BJ (cell line): ENCODE results near the gene PEBP1. TPM values are rescaled to one million over a fixed set of nuclear protein-coding genes. Genes with fewer than 3 reads are reported as not detected.
"Not testable (repeated sequence)": the region's sequence is repeated elsewhere in the genome, so short reads cannot be mapped to it uniquely, and the experiment has no call there.

Source experiments
- CTCF ChIA-PET: fragments of 350-600 bp; formaldehyde crosslinking; extraction: SDS; loops from one replicate; lab custom pipeline; 2021; ENCODE audit warnings: antibody characterized with exemption, inconsistent platforms; lab: Yijun Ruan, JAX
- POLR2A ChIA-PET: fragments of 300-600 bp; sonication (Branson Sonifier 250); formaldehyde crosslinking; extraction: SDS; loops from one replicate; lab custom pipeline; 2021; ENCODE audit warnings: antibody characterized with exemption; lab: Charles Lee
- DNase-seq: peaks from one replicate; pipeline ENCODE4 v3.0.0-alpha.2; 2011; ENCODE audit warnings: low read depth
- H3K27me3 ChIP-seq: 2 replicates; pipeline ENCODE4 v1.6.0; 2011; ENCODE audit warnings: low read length; ENCODE audit not compliant: control insufficient read depth, insufficient read depth
- H3K36me3 ChIP-seq: 2 replicates; pipeline ENCODE4 v1.5.1; 2011; ENCODE audit warnings: low read length; ENCODE audit not compliant: control insufficient read depth, insufficient read depth
- H3K4me3 ChIP-seq: 2 replicates; pipeline ENCODE4 v1.5.1; 2011; ENCODE audit warnings: low read depth, mild to moderate bottlenecking, control low read depth, low read length
- CTCF ChIP-seq: IDR thresholded peaks from 2 replicates; pipeline ENCODE4 v1.5.1; 2011; ENCODE audit warnings: low read depth, mild to moderate bottlenecking, control low read depth, inconsistent platforms, low read length, moderate library complexity; ENCODE audit not compliant: insufficient read depth
- polyA plus RNA-seq: library from polyadenylated mRNA; depleted of rRNA; stranded (reverse); fragments of >200 nt; gene quantifications from 2 replicates; pipeline ENCODE4 v1.2.3, GENCODE V29; 2011

Gene PEBP1
- polyA plus RNA-seq, 1 experiment: 201 TPM

- no peak for DNase-seq
- CTCF ChIA-PET: interaction anchor here (1.3 to 3.1 kb wide), 4 partner anchors 13 to 254 kb away, joined by 3 to 18 read pairs (median 11); partner anchors contain the start of genes PEBP1 and SUDS3
- no peaks in the 10 kb centered on the region for H3K27me3 ChIP-seq
- H3K36me3 ChIP-seq: no peaks in the 10 kb centered on the region
- H3K4me3 ChIP-seq: no peak overlapping the region
- no peak for TF ChIP-seq CTCF
- POLR2A ChIA-PET: no interaction called here
Measured at GRCh38 chr12:118122264-118122663, 13.7 kb upstream of the PEBP1 start.

DNA sequence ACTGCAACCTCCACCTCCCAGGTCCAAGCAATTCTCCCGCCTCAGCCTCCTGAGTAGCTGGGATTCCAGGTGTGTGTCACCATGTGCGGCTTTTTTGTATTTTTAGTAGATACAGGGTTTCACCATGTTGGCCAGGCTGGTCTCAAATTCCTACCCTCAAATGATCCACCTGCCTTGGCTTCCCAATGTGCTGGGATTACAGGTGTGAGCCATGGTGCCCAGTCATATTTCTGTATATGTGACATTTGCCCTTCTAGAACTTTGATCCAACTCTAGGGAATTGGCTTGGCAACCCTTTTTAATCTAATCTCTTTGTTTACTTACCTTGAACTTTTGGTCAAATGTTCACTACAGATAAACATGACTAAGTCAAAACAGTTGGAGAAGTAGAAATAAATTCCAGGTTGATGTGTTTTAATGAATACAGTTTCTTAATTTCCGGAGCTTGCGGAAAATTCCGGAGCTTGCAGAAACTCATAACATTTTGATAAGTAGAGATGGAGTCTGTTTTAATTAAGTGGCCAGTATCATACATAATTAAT is 11.5 kb upstream of the PEBP1 start:
- DNase-seq: no peak
- CTCF ChIA-PET: no interaction called here
- Histone ChIP-seq H3K4me3 (no peak overlapping the region), H3K36me3 (no peaks in the 10 kb centered on the region), H3K27me3 (no peaks in the 10 kb centered on the region)
- POLR2A ChIA-PET: no interaction called here
- TF ChIP-seq CTCF: no peak

GRCh38 chr12:118125743-118126118 is 10.2 kb upstream of the PEBP1 start:
- Histone ChIP-seq H3K27me3 (no peaks in the 10 kb centered on the region), H3K4me3 (no peak overlapping the region), H3K36me3 (no peaks in the 10 kb centered on the region)
- POLR2A ChIA-PET: no interaction called here
- no peak for TF ChIP-seq CTCF
- CTCF ChIA-PET: no interaction called here
- no peak for DNase-seq

DNA sequence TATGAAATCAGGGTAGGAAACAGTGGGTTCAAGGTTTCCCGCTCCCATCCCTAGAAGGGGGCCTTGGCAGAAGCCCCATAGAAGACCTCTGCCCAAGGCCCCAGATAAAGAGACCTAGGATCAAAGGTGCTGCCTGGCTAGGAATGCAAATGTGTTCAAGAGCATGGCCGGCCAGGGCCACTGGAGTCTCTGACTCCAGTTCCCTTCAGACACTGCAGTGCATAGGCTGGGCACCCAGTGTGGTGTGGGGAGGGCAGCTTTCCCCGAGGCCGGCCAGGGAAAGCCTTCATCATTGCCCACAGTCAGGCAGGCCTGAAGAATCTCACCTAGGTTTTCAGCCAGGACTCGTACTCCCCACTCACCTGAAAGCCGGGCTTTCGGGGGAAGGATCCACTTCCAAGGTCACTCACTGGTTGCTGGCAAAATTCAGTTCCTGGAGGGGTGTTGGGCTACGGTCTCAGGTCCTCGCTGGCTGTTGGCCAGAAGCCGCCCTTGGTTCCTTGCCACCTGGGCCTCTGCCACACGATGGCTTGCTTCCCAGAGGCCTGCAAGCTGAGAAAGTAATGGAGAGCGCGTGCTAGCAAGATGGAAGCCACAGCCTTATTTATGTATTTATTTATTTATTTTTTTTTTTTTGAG is 9.7 kb upstream of the PEBP1 start:
- no peak overlapping the region for H3K4me3 ChIP-seq
- no peak for TF ChIP-seq CTCF
- H3K36me3 ChIP-seq: no peaks in the 10 kb centered on the region
- ChIA-PET CTCF (interaction anchor here (1.2 kb wide), 1 partner anchor 14 kb away, joined by 3 read pairs; no protein-coding TSS in a partner anchor), POLR2A (no interaction called here)
- no peak for DNase-seq
- H3K27me3 ChIP-seq: no peaks in the 10 kb centered on the region

DNA sequence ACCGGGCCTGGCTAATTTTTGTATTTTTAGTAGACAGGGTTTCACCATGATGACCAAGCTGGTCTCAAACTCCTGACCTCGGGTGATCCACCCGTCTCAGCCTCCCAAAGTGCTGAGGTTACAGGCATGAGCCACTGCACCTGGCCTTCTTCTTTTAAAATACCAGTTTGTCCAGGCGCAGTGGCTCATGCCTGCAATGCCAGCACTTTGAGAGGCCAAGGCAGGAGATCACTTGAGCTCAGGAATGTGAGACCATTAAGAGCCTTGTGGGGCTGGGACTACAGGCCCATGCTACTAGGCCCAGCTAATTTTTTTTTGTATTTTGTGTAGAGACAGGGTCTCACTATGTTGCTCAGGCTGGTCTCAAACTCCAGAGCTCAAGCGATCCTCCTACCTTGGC is 8.1 kb upstream of the PEBP1 start:
- no peak for DNase-seq
- Histone ChIP-seq H3K4me3 (no peak overlapping the region), H3K27me3 (no peaks in the 10 kb centered on the region), H3K36me3 (no peaks in the 10 kb centered on the region)
- TF ChIP-seq CTCF: no peak
- ChIA-PET CTCF (interaction anchor here (1.4 kb wide), 1 partner anchor 12 kb away, joined by 3 read pairs; no protein-coding TSS in a partner anchor), POLR2A (no interaction called here)

DNA sequence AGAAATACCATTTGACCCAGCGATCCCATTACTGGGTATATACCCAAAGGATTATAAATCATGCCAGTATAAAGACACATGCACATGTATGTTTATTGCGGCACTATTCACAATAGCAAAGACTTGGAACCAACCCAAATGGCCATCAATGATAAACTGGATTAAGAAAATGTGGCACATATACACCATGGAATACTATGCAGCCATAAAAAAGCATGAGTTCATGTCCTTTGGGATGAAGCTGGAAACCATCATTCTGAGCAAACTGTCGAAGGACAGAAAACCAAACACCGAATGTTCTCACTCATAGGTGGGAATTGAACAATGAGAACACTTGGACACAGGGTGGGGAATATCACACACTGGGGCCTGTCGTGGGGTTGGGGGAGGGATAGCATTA is 6.5 kb upstream of the PEBP1 start:
- DNase-seq, H3K36me3 ChIP-seq, H3K27me3 ChIP-seq, H3K4me3 ChIP-seq, CTCF ChIA-PET, POLR2A ChIA-PET: not testable (repeated sequence)
